ENCODE results near the gene CASP12. TPM values are rescaled to one million over a fixed set of nuclear protein-coding genes. Genes with fewer than 3 reads are reported as not detected.

CASP12 gene
- total RNA-seq, 3 donors from 2014 or later: 1.1 to 7.9 (median 1.6) TPM

GRCh38 chr11:104846216-104846615 is 52.0 kb downstream of the CASP12 start:
- no peak overlapping the region for H3K4me3 ChIP-seq
- no peaks in the 10 kb centered on the region for H3K4me1 ChIP-seq
- DNase-seq (ENCODE audit: low spot score in 2 of 2): no peak
- H3K27ac ChIP-seq: no peak overlapping the region
- no peaks in the 10 kb centered on the region for H3K36me3 ChIP-seq
- TF ChIP-seq POLR2A (IDR thresholded peaks at IDR 0.05) (no peak), POLR2AphosphoS5 (IDR thresholded peaks at IDR 0.05) (no peak)
- TF ChIP-seq, protein P1, sequence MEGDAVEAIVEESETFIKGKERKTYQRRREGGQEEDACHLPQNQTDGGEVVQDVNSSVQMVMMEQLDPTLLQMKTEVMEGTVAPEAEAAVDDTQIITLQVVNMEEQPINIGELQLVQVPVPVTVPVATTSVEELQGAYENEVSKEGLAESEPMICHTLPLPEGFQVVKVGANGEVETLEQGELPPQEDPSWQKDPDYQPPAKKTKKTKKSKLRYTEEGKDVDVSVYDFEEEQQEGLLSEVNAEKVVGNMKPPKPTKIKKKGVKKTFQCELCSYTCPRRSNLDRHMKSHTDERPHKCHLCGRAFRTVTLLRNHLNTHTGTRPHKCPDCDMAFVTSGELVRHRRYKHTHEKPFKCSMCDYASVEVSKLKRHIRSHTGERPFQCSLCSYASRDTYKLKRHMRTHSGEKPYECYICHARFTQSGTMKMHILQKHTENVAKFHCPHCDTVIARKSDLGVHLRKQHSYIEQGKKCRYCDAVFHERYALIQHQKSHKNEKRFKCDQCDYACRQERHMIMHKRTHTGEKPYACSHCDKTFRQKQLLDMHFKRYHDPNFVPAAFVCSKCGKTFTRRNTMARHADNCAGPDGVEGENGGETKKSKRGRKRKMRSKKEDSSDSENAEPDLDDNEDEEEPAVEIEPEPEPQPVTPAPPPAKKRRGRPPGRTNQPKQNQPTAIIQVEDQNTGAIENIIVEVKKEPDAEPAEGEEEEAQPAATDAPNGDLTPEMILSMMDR (IDR thresholded peaks at IDR 0.05): no peak
- no peaks in the 10 kb centered on the region for H3K27me3 ChIP-seq
- intact Hi-C loops (cut with DNase I; ENCODE audit: low total_unique reads): no loop called here
- H3K9me3 ChIP-seq: no peaks in the 10 kb centered on the region

GRCh38 chr11:104844451-104844850 is 53.8 kb downstream of the CASP12 start:
- Histone ChIP-seq H3K27me3 (no peaks in the 10 kb centered on the region), H3K36me3 (no peaks in the 10 kb centered on the region), H3K27ac (no peak overlapping the region), H3K4me1 (no peaks in the 10 kb centered on the region), H3K9me3 (no peaks in the 10 kb centered on the region), H3K4me3 (no peak overlapping the region)
- intact Hi-C loops (cut with DNase I; ENCODE audit: low total_unique reads): no loop called here
- TF ChIP-seq POLR2A (IDR thresholded peaks at IDR 0.05): no peak
- no peak for TF ChIP-seq POLR2AphosphoS5 (IDR thresholded peaks at IDR 0.05)
- TF ChIP-seq, protein P1 (IDR thresholded peaks at IDR 0.05): no peak
- no peak for DNase-seq (ENCODE audit: low spot score in 2 of 2)

GRCh38 chr11:104843150-104843836 is 55.0 kb downstream of the CASP12 start:
- Histone ChIP-seq H3K9me3 (peaks cover 0 to 6% of the 10 kb centered on the region in 2 donors), H3K27ac (no peak overlapping the region), H3K36me3 (no peaks in the 10 kb centered on the region), H3K27me3 (no peaks in the 10 kb centered on the region), H3K4me1 (no peaks in the 10 kb centered on the region), H3K4me3 (no peak overlapping the region)
- TF ChIP-seq POLR2A (IDR thresholded peaks at IDR 0.05) (no peak), POLR2AphosphoS5 (IDR thresholded peaks at IDR 0.05) (no peak)
- TF ChIP-seq, protein P1 (IDR thresholded peaks at IDR 0.05): no peak
- DNase-seq (ENCODE audit: low spot score in 2 of 2): no peak
- intact Hi-C loops (cut with DNase I; ENCODE audit: low total_unique reads): no loop called here

DNA sequence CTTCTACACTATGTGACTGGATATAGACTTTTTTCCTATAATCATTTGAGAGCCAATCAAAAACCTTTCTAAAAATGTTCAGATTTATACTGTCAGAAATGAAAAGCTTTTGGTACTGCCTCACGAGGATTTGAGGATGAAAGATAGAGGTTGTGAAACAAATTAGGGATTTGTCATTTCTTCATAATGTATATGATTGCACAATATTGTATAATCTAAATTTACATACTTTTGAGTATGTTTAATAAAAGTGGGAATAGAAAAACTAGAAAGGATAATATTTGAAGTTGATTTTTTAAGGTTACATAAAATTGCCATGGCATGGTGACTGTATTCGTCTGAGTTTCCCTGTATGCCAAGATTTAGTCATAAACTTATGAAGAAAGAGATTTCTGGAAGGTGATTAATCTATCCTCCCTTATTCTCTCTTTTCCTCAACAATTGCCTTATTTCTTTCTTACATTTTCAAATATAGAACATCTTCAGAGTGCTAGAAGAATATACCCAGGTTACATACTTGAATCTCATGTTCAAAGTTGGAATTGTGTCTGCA is 56.2 kb downstream of the CASP12 start:
- H3K9me3 ChIP-seq: peaks cover 0 to 6% of the 10 kb centered on the region in 2 donors
- no peaks in the 10 kb centered on the region for H3K36me3 ChIP-seq
- no peak for DNase-seq (ENCODE audit: low spot score in 2 of 2)
- no peaks in the 10 kb centered on the region for H3K27me3 ChIP-seq
- no peak for TF ChIP-seq POLR2AphosphoS5 (IDR thresholded peaks at IDR 0.05)
- no peak for TF ChIP-seq POLR2A (IDR thresholded peaks at IDR 0.05)
- TF ChIP-seq, protein P1 (IDR thresholded peaks at IDR 0.05): no peak
- intact Hi-C loops (cut with DNase I; ENCODE audit: low total_unique reads): no loop called here
- no peak overlapping the region for H3K4me3 ChIP-seq
- no peaks in the 10 kb centered on the region for H3K4me1 ChIP-seq
- no peak overlapping the region for H3K27ac ChIP-seq

DNA sequence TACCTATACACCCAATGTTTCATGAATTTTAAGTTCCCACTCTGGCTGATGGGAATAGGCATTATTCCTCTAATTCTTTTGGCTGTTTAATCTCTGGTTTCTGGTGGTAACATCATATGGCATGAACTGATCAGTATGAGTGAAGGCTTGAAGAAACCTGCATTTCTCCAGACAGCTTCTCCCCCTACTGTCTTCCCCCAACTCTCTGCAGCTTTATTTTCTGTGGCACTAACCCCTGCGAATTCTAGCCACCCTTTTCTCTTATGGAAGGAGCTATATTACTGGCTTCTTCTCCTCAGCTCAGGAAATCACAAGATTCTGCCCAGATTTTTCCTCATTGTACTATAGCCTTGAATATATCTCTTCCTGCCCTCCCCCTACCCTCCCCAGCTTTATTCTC is 57.1 kb downstream of the CASP12 start:
- no peaks in the 10 kb centered on the region for H3K36me3 ChIP-seq
- DNase-seq (ENCODE audit: low spot score in 2 of 2): no peak
- H3K4me1 ChIP-seq: no peaks in the 10 kb centered on the region
- no peak overlapping the region for H3K4me3 ChIP-seq
- peaks cover 0 to 6% of the 10 kb centered on the region in 2 donors for H3K9me3 ChIP-seq
- no peak overlapping the region for H3K27ac ChIP-seq
- no peak for TF ChIP-seq POLR2AphosphoS5 (IDR thresholded peaks at IDR 0.05)
- no peaks in the 10 kb centered on the region for H3K27me3 ChIP-seq
- intact Hi-C loops (cut with DNase I; ENCODE audit: low total_unique reads): no loop called here

All from breast epithelium (tissue), 4 donors.